Spleen (tissue), 11 donors: Measurements from ENCODE around the gene GJD3. TPM values are rescaled to one million over a fixed set of nuclear protein-coding genes. Genes with fewer than 3 reads are reported as not detected.

ENCODE experiments used
- DNase-seq: peaks from one replicate; pipeline ENCODE4 v3.0.0-alpha.2; 2020
- H3K27ac ChIP-seq, 8 donors: fragments of 200-600 bp; sonication (generic) in 7 of 8; 1 replicate in 4 of 8; 2 replicates in 4 of 8; pipeline versions ENCODE4 v1.5.0 to v1.8.0; 2016 to 2021; ENCODE audit warnings: inconsistent platforms in 4 of 8, mild to moderate bottlenecking in 4 of 8, moderate library complexity in 1 of 8
- H3K27me3 ChIP-seq, 7 donors: fragments of 200-600 bp; sonication (generic) in 6 of 7; replicated peaks in 1 of 7; 1 replicate in 4 of 7; 2 replicates in 3 of 7; pipeline versions ENCODE4 v1.5.0 to v1.8.0; 2016 to 2021; ENCODE audit warnings: inconsistent platforms in 3 of 7, mild to moderate bottlenecking in 1 of 7
- H3K36me3 ChIP-seq, 6 donors: fragments of 200-600 bp; sonication (generic) in 5 of 6; 1 replicate in 4 of 6; 2 replicates in 2 of 6; pipeline versions ENCODE4 v1.5.0 to v1.8.0; 2016 to 2021; ENCODE audit warnings: inconsistent platforms in 2 of 6
- H3K4me1 ChIP-seq, 6 donors: fragments of 200-600 bp; sonication (generic) in 5 of 6; 1 replicate in 3 of 6; 2 replicates in 3 of 6; pipeline versions ENCODE4 v1.5.0 to v1.8.0; 2016 to 2021; ENCODE audit warnings: inconsistent platforms in 3 of 6
- H3K4me3 ChIP-seq, 8 donors: fragments of 200-600 bp; sonication (generic) in 7 of 8; 1 replicate in 4 of 8; 2 replicates in 4 of 8; pipeline versions ENCODE4 v1.5.0 to v1.8.0; 2016 to 2021; ENCODE audit warnings: inconsistent platforms in 4 of 8, mild to moderate bottlenecking in 4 of 8, moderate library complexity in 2 of 8
- H3K9me3 ChIP-seq, 8 donors: fragments of 200-600 bp; sonication (generic) in 7 of 8; 1 replicate in 4 of 8; 2 replicates in 4 of 8; pipeline versions ENCODE4 v1.5.0 to v1.8.0; 2016 to 2021; ENCODE audit warnings: inconsistent platforms in 4 of 8
- CTCF ChIP-seq, 11 experiments: fragments of 200-600 bp in 7 of 11; fragments of 450-650 bp in 4 of 11; sonication (generic) in 4 of 11; IDR thresholded peaks in 8 of 11; conservative IDR thresholded peaks in 3 of 11; 1 replicate in 7 of 11; 2 replicates in 4 of 11; pipeline versions ENCODE4 v1.4.0 to v1.8.0; 2016 to 2021; ENCODE audit warnings: antibody characterized with exemption in 11 of 11, inconsistent platforms in 4 of 11, mild to moderate bottlenecking in 1 of 11
- POLR2A ChIP-seq, 3 donors: fragments of 450-650 bp; IDR thresholded peaks; one replicate each; pipeline ENCODE4 v1.5.1; 2017; ENCODE audit warnings: antibody characterized with exemption in 3 of 3, mild to moderate bottlenecking in 1 of 3
- POLR2AphosphoS5 ChIP-seq, 3 donors: sonication (generic); formaldehyde crosslinking; IDR thresholded peaks; one replicate each; pipeline ENCODE4 v1.5.1; 2017; ENCODE audit warnings: antibody characterized with exemption in 3 of 3
- WGBS, 5 donors: extraction: QIAGEN DNeasy Blood & Tissue Kit in 3 of 5; methylation state at CpG; one replicate each; pipeline versions ENCODE4 v1.1.5 to v1.1.7; 2013 to 2018; 5-methylcytosine and 5-hydroxymethylcytosine counted together
- intact Hi-C: fragments of 100-400 bp; cut with DNase I; formaldehyde crosslinking; loops from one replicate; pipeline ENCODE4 v1.15.0; 2023; ENCODE audit warnings: low total_unique reads
- polyA plus RNA-seq, 3 donors: library from polyadenylated mRNA; stranded (reverse); fragments of 200-250 nt; gene quantifications; one replicate each; pipeline ENCODE4 v1.2.1, GENCODE V29; 2013
- total RNA-seq, 7 donors: library from RNA; depleted of rRNA in 3 of 7; stranded (reverse); fragments of >200 nt in 3 of 7; fragmentation: NEBNext Ultra II Directional in 4 of 7; extraction: Animal tissue kit (Norgen Biotek cat#: 25700) in 4 of 7; gene quantifications; one replicate each; pipeline versions ENCODE4 v1.1.0 to v1.2.1, GENCODE V29; 2016 to 2021
- donor health status: healthy with polysubstance abuse.
- donor health status: DM: no; HTN: no; CAD: no; lungs with moderate emphysema.
- donor health status: DM: no; HTN: no; CAD: no.
- donor health status: Bipolar disorder and iron deficiency.
- donor health status: healthy.
- donor health status: DM: no; HTN: no; CAD: no.
- donor health status: DM: yes; HTN: yes; CAD: no.

Gene GJD3
- total and polyA plus RNA-seq, 10 donors = 0.20 to 15.0 (median 8.6) TPM

- 8 to 23% (median 14%) methylated on average over 2 to 3 of the region's 3 CpGs for WGBS, 5 donors
- intact Hi-C loops = no loop called here
- Histone ChIP-seq H3K9me3 (no peaks in the 10 kb centered on the region), H3K36me3 (peaks cover 0 to 24% (median 15%) of the 10 kb centered on the region in 6 donors), H3K4me1 (peaks cover 98 to 100% (median 100%) of the 10 kb centered on the region in 6 donors), H3K4me3 (peak overlapping the region in 1 of 8 donors; percentile 53), H3K27ac (peak overlapping the region in 7 of 8 donors; percentile 86 to 97 (median 92)), H3K27me3 (no peaks in the 10 kb centered on the region)
- TF ChIP-seq POLR2AphosphoS5 (IDR thresholded peaks at IDR 0.05) (peak in 1 of 3 donors; percentile 19), POLR2A (IDR thresholded peaks at IDR 0.05) (no peak)
- peak; percentile 81 for DNase-seq
These were observed 36.7 kb downstream of the GJD3 start for GRCh38 chr17:40327735-40328385.

- WGBS, 5 donors = 68 to 82% (median 70%) methylated on average over 2 to 4 of the region's 4 CpGs
- peak; percentile 69 for DNase-seq
- Histone ChIP-seq H3K4me3 (peak overlapping the region in 2 of 8 donors; percentile 12 to 53), H3K27me3 (no peaks in the 10 kb centered on the region), H3K4me1 (peaks cover 93 to 100% (median 100%) of the 10 kb centered on the region in 6 donors), H3K36me3 (peaks cover 0 to 18% (median 15%) of the 10 kb centered on the region in 6 donors), H3K27ac (peak overlapping the region; percentile 70 to 97 (median 90)), H3K9me3 (no peaks in the 10 kb centered on the region)
- intact Hi-C loops = no loop called here
- no peak for TF ChIP-seq CTCF (IDR thresholded peaks at IDR 0.05 in 8 of 11, conservative IDR thresholded peaks at IDR 0.05 in 3 of 11)
- TF ChIP-seq POLR2AphosphoS5 (IDR thresholded peaks at IDR 0.05) = no peak
- no peak for TF ChIP-seq POLR2A (IDR thresholded peaks at IDR 0.05)
These were observed 37.2 kb downstream of the GJD3 start for GRCh38 chr17:40327244-40327729.

- TF ChIP-seq CTCF (IDR thresholded peaks at IDR 0.05 in 8 of 11, conservative IDR thresholded peaks at IDR 0.05 in 3 of 11) (no peak), POLR2A (IDR thresholded peaks at IDR 0.05) (no peak)
- Histone ChIP-seq H3K4me3 (peak overlapping the region in 3 of 8 donors; percentile 8 to 53 (median 12)), H3K36me3 (peaks cover 0 to 13% (median 11%) of the 10 kb centered on the region in 6 donors), H3K27ac (peak overlapping the region; percentile 70 to 97 (median 90)), H3K9me3 (no peaks in the 10 kb centered on the region), H3K4me1 (peaks cover 94 to 100% (median 100%) of the 10 kb centered on the region in 6 donors), H3K27me3 (no peaks in the 10 kb centered on the region)
- peak; percentile 58 for DNase-seq
- intact Hi-C loops = no loop called here
- 16 to 75% (median 61%) methylated on average over 1 of the region's 1 CpG for WGBS, 5 donors
These were observed 37.7 kb downstream of the GJD3 start for GRCh38 chr17:40326832-40327199.

GRCh38 chr17:40326014-40326831 lies 38.3 kb downstream of the GJD3 start:
- WGBS, 5 donors = 21 to 35% (median 26%) methylated on average over 15 to 17 of the region's 17 CpGs
- intact Hi-C loops = no loop called here
- TF ChIP-seq POLR2A (IDR thresholded peaks at IDR 0.05) (no peak), POLR2AphosphoS5 (IDR thresholded peaks at IDR 0.05) (peak; percentile 45 to 64 (median 47))
- peaks cover 94 to 100% (median 100%) of the 10 kb centered on the region in 6 donors for H3K4me1 ChIP-seq
- no peaks in the 10 kb centered on the region for H3K9me3 ChIP-seq
- H3K27me3 ChIP-seq = no peaks in the 10 kb centered on the region
- H3K4me3 ChIP-seq = peak overlapping the region in 3 of 8 donors; percentile 8 to 53 (median 12)
- DNase-seq = peak; percentile 86
- peaks cover 0 to 7% (median 5%) of the 10 kb centered on the region in 6 donors for H3K36me3 ChIP-seq
- H3K27ac ChIP-seq = peak overlapping the region; percentile 70 to 97 (median 90)
